Osteoblast (primary cell): ENCODE results near the gene FTO. TPM values are rescaled to one million over a fixed set of nuclear protein-coding genes. Genes with fewer than 3 reads are reported as not detected.
A peak's percentile ranks its signal among the peaks of the same experiment; 100 is the strongest.

Source experiments
- DNase-seq: peaks from one replicate; pipeline ENCODE4 v3.0.0; 2011; ENCODE audit warnings: low spot score, mixed read lengths; ENCODE audit not compliant: insufficient read length; ENCODE audit errors: missing footprints
- H2AFZ ChIP-seq: 2 replicates; pipeline ENCODE4 v1.6.0; 2011; ENCODE audit warnings: mild to moderate bottlenecking, low read length
- H3K27ac ChIP-seq: 2 replicates; pipeline ENCODE4 v1.5.1; 2011; ENCODE audit warnings: mild to moderate bottlenecking, low read depth, low read length, moderate library complexity
- H3K27me3 ChIP-seq: 2 replicates; pipeline ENCODE4 v1.6.0; 2012; ENCODE audit warnings: mild to moderate bottlenecking, control low read depth, inconsistent platforms, low read length, moderate library complexity; ENCODE audit not compliant: insufficient read depth
- H3K36me3 ChIP-seq: 2 replicates; pipeline ENCODE4 v1.5.1; 2011; ENCODE audit warnings: mild to moderate bottlenecking, low read length, control low read depth, moderate library complexity; ENCODE audit not compliant: insufficient read depth
- H3K4me1 ChIP-seq: 2 replicates; pipeline ENCODE4 v1.5.1; 2011; ENCODE audit warnings: mild to moderate bottlenecking, low read length, control low read depth, moderate library complexity; ENCODE audit not compliant: insufficient read depth
- H3K4me2 ChIP-seq: 2 replicates; pipeline ENCODE4 v1.6.0; 2011; ENCODE audit warnings: mild to moderate bottlenecking, low read length; ENCODE audit not compliant: insufficient read depth
- H3K4me3 ChIP-seq: fragments of 200-600 bp; sonication (generic); 3 replicates; pipeline ENCODE4 v1.5.1; 2012; ENCODE audit warnings: mild to moderate bottlenecking, low read length, inconsistent platforms; ENCODE audit not compliant: insufficient read depth
- H3K79me2 ChIP-seq: 2 replicates; pipeline ENCODE4 v1.6.0; 2012; ENCODE audit warnings: mild to moderate bottlenecking, low read length, control low read depth, inconsistent platforms; ENCODE audit not compliant: insufficient read depth
- H3K9me3 ChIP-seq: 2 replicates; pipeline ENCODE4 v1.5.1; 2011; ENCODE audit warnings: low read depth, low read length, control low read depth
- H4K20me1 ChIP-seq: 2 replicates; pipeline ENCODE4 v1.6.0; 2012; ENCODE audit warnings: mild to moderate bottlenecking, low read length, control low read depth; ENCODE audit not compliant: insufficient read depth
- total RNA-seq: library from RNA; depleted of rRNA; stranded (reverse); fragments of >200 nt; gene quantifications from 2 replicates; pipeline ENCODE4 v1.2.3, GENCODE V29; 2012
- TF ChIP-seq, protein P1 (sequence below): IDR thresholded peaks from 2 replicates; pipeline ENCODE4 v1.5.1; 2011; ENCODE audit warnings: mild to moderate bottlenecking, low read depth, low read length, moderate library complexity; ENCODE audit errors: extremely low read depth

FTO gene
- total RNA-seq, 1 donor = 152 TPM

DNA sequence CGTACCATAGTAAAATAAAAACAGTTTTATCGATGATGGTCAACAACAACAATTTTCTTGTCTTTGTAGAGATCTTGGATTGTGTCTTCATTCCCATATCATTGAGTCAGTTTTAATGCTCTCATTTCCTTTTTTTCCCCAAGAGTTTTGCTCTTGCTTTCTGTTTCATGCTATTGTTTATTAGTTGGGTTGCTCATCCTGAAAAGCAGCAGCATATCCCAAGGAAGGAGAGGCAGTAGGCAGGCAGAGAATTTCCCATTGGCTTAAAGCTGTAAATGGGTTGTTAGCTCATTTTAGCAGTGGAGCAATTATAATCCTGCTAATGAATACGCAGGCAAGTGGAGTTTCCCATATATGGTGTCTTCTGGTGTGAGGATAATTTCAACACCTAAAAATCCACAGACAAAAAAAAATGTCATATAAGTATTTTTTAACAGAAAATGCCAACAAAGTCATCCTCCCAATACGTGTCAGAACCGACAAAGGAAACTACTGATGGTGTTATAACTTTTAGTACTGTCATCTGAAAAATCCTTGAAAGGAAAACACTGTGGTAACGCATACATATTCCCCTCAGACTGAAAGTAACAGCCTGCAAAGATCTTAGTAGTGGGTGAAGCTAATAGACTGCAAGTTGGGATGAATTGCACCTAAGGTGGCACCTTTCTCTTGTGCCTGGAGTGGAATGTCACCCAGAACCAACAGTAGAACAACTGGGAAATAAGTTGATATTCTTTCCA is 218.3 kb downstream of the FTO start:
- H4K20me1 ChIP-seq = no peaks in the 10 kb centered on the region
- DNase-seq = no peak
- no peak overlapping the region for H3K4me3 ChIP-seq
- H3K4me1 ChIP-seq = no peaks in the 10 kb centered on the region
- no peaks in the 10 kb centered on the region for H3K27me3 ChIP-seq
- no peak overlapping the region for H3K4me2 ChIP-seq
- H2AFZ ChIP-seq = no peak overlapping the region
- no peaks in the 10 kb centered on the region for H3K9me3 ChIP-seq
- TF ChIP-seq, protein P1, sequence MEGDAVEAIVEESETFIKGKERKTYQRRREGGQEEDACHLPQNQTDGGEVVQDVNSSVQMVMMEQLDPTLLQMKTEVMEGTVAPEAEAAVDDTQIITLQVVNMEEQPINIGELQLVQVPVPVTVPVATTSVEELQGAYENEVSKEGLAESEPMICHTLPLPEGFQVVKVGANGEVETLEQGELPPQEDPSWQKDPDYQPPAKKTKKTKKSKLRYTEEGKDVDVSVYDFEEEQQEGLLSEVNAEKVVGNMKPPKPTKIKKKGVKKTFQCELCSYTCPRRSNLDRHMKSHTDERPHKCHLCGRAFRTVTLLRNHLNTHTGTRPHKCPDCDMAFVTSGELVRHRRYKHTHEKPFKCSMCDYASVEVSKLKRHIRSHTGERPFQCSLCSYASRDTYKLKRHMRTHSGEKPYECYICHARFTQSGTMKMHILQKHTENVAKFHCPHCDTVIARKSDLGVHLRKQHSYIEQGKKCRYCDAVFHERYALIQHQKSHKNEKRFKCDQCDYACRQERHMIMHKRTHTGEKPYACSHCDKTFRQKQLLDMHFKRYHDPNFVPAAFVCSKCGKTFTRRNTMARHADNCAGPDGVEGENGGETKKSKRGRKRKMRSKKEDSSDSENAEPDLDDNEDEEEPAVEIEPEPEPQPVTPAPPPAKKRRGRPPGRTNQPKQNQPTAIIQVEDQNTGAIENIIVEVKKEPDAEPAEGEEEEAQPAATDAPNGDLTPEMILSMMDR = no peak
- no peaks in the 10 kb centered on the region for H3K36me3 ChIP-seq
- H3K27ac ChIP-seq = no peak overlapping the region
- no peaks in the 10 kb centered on the region for H3K79me2 ChIP-seq

DNA sequence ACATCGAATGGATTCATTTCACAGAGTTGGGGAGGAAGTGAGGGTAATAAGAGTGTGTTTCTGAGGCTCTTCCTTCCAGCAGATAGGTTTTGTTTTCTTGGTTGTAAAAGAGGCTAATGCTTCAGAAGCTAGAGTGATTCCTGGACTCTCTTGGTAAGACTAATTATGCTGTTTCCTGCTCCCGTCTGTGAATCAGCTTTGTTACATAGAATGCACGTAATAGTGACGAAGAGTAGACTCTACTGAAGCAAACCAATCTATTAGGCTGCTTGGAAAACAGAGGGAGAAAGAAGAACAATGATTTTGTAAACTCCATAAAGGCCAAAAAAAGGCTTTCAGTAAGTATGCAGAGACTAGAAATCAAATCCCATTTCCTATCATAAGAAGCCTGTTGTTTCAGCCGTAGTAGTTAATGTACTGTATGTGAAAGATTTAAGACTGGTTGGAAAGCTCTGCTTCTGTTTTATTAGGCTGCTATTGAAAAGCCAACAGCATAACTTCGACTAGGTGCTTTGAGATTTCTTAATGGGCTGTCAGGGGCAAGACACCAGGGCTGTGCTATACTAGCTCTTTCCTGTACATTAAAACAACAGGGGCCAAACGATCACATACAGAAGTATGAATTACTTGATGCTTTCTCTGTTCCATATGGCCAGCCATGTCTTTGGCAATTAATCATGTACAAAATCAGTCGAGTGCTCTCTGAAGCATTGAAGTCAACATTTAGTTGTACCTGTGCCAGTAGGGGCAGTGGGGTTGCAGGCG is 219.0 kb downstream of the FTO start:
- Histone ChIP-seq H3K79me2 (no peaks in the 10 kb centered on the region), H3K4me3 (no peak overlapping the region), H2AFZ (no peak overlapping the region), H3K27ac (no peak overlapping the region), H3K4me2 (no peak overlapping the region), H3K4me1 (no peaks in the 10 kb centered on the region), H3K9me3 (no peaks in the 10 kb centered on the region), H3K27me3 (no peaks in the 10 kb centered on the region), H3K36me3 (no peaks in the 10 kb centered on the region), H4K20me1 (no peaks in the 10 kb centered on the region)
- TF ChIP-seq, protein P1 = no peak
- peak; percentile 17 for DNase-seq

DNA sequence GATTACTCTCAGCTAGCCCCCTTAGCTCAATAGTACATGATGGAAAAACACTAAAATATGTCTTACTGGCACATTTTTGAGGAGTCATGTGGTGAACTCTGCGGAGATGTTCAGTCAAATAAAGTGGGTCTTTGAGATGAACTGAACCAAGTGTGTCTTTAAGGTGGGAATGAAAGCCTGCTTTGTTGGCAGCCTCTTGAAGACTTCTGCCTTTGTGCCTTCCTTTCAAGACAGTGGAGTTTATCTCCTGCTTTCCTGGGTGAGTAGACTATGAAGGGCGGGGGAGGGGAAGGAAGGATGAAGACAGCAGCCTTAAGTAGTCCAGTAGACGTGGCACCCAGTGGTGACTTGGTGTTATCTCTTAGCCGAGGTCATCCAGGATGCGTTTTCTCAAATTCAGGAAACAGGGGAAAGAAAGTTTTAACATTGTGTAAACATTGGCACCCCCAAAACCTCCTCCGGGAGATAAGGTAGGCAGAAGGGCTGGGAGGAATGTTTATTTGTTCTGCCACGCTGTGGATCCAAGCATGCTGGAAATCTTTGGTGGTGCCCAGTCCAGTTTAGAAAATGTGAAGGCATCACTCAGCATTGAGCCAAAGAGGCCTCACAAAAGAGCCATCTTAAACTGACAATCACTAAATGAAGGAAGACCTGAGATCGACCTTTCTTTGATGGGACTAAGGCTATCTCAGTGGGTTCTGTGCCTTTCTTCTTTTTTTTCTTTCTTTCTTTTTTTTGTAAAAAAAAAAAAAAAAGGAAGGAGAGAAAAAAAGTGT is 220.6 kb downstream of the FTO start:
- no peaks in the 10 kb centered on the region for H3K9me3 ChIP-seq
- no peaks in the 10 kb centered on the region for H3K27me3 ChIP-seq
- no peak overlapping the region for H3K27ac ChIP-seq
- no peaks in the 10 kb centered on the region for H3K79me2 ChIP-seq
- H4K20me1 ChIP-seq = no peaks in the 10 kb centered on the region
- H3K4me2 ChIP-seq = no peak overlapping the region
- TF ChIP-seq, protein P1 = no peak
- no peak overlapping the region for H2AFZ ChIP-seq
- H3K4me1 ChIP-seq = no peaks in the 10 kb centered on the region
- H3K36me3 ChIP-seq = no peaks in the 10 kb centered on the region
- no peak overlapping the region for H3K4me3 ChIP-seq
- DNase-seq = peak; percentile 35

DNA sequence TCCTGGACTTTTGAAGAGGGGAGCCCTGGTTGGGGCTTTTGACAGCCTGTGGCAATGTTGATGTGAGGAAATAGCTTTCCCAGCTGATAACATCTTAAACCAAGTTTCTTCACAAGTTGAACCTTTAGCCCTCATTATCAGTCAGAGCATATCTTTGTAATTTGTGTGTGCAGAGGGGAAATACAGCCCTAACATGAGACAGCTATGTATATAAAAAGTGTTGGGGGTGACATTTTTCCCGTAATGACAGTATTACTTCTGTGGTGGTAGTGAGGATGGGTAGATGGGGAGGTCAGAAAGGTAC is 221.1 kb downstream of the FTO start:
- H2AFZ ChIP-seq = no peak overlapping the region
- H3K4me3 ChIP-seq = no peak overlapping the region
- no peaks in the 10 kb centered on the region for H3K79me2 ChIP-seq
- no peaks in the 10 kb centered on the region for H3K27me3 ChIP-seq
- DNase-seq = no peak
- H4K20me1 ChIP-seq = no peaks in the 10 kb centered on the region
- H3K4me1 ChIP-seq = no peaks in the 10 kb centered on the region
- H3K36me3 ChIP-seq = no peaks in the 10 kb centered on the region
- H3K27ac ChIP-seq = no peak overlapping the region
- H3K9me3 ChIP-seq = no peaks in the 10 kb centered on the region
- no peak overlapping the region for H3K4me2 ChIP-seq
- TF ChIP-seq, protein P1 = no peak
